ENCODE data around the gene VSIR.

DNA sequence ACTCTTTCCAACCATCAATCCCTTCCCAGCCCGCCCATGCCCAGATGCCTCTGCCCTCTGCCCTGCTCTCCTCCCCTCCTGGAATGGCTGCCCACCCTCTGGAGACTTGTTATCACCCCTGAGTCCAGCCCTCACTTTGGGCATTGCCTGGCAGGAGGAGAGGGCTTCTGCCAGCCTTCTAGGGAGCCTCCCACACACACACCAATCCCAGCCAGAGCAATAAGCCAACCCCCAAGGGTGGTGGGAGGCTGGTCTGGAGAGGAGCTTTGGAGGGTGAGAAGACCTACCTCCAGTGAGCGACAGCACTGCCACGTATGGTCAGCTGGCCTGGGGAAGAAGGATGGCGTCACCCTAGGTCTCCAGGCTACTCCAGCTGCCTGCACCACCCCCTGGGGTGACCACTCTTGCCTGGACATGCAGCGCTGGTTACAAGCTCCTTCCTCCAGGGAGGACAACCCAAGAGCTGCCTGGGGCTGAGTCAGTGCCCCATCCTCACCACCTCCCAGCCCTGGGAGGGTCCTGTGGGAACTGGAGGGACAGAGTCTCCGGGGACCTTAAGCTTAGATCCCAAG is 62.2 kb downstream of the VSIR start:
- no peak for TF ChIP-seq ETV6 (conservative IDR thresholded peaks at IDR 0.05 in 1 of 2, IDR thresholded peaks at IDR 0.05 in 1 of 2; ENCODE audit: borderline replicate concordance in 1 of 2, low read depth in 1 of 2)
- no peak for TF ChIP-seq REST (IDR thresholded peaks at IDR 0.05; ENCODE audit: low read depth, low read length)
- no peak for TF ChIP-seq BCL11A (IDR thresholded peaks at IDR 0.05; ENCODE audit: low read depth, low read length)
- TF ChIP-seq, protein P1, sequence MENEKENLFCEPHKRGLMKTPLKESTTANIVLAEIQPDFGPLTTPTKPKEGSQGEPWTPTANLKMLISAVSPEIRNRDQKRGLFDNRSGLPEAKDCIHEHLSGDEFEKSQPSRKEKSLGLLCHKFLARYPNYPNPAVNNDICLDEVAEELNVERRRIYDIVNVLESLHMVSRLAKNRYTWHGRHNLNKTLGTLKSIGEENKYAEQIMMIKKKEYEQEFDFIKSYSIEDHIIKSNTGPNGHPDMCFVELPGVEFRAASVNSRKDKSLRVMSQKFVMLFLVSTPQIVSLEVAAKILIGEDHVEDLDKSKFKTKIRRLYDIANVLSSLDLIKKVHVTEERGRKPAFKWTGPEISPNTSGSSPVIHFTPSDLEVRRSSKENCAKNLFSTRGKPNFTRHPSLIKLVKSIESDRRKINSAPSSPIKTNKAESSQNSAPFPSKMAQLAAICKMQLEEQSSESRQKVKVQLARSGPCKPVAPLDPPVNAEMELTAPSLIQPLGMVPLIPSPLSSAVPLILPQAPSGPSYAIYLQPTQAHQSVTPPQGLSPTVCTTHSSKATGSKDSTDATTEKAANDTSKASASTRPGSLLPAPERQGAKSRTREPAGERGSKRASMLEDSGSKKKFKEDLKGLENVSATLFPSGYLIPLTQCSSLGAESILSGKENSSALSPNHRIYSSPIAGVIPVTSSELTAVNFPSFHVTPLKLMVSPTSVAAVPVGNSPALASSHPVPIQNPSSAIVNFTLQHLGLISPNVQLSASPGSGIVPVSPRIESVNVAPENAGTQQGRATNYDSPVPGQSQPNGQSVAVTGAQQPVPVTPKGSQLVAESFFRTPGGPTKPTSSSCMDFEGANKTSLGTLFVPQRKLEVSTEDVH (IDR thresholded peaks at IDR 0.05; ENCODE audit: low read depth, partially characterized antibody): no peak
- TF ChIP-seq, protein P2, sequence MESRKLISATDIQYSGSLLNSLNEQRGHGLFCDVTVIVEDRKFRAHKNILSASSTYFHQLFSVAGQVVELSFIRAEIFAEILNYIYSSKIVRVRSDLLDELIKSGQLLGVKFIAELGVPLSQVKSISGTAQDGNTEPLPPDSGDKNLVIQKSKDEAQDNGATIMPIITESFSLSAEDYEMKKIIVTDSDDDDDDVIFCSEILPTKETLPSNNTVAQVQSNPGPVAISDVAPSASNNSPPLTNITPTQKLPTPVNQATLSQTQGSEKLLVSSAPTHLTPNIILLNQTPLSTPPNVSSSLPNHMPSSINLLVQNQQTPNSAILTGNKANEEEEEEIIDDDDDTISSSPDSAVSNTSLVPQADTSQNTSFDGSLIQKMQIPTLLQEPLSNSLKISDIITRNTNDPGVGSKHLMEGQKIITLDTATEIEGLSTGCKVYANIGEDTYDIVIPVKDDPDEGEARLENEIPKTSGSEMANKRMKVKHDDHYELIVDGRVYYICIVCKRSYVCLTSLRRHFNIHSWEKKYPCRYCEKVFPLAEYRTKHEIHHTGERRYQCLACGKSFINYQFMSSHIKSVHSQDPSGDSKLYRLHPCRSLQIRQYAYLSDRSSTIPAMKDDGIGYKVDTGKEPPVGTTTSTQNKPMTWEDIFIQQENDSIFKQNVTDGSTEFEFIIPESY (IDR thresholded peaks at IDR 0.05): no peak
- TF ChIP-seq, protein P3, sequence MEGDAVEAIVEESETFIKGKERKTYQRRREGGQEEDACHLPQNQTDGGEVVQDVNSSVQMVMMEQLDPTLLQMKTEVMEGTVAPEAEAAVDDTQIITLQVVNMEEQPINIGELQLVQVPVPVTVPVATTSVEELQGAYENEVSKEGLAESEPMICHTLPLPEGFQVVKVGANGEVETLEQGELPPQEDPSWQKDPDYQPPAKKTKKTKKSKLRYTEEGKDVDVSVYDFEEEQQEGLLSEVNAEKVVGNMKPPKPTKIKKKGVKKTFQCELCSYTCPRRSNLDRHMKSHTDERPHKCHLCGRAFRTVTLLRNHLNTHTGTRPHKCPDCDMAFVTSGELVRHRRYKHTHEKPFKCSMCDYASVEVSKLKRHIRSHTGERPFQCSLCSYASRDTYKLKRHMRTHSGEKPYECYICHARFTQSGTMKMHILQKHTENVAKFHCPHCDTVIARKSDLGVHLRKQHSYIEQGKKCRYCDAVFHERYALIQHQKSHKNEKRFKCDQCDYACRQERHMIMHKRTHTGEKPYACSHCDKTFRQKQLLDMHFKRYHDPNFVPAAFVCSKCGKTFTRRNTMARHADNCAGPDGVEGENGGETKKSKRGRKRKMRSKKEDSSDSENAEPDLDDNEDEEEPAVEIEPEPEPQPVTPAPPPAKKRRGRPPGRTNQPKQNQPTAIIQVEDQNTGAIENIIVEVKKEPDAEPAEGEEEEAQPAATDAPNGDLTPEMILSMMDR (IDR thresholded peaks at IDR 0.05 in 2 of 3, conservative IDR thresholded peaks at IDR 0.05 in 1 of 3; ENCODE audit: control insufficient read depth in 2 of 3, extremely low read depth in 1 of 3, insufficient read depth in 1 of 3, low read depth in 3 of 3, low read length in 3 of 3): no peak
- TF ChIP-seq, protein P4, sequence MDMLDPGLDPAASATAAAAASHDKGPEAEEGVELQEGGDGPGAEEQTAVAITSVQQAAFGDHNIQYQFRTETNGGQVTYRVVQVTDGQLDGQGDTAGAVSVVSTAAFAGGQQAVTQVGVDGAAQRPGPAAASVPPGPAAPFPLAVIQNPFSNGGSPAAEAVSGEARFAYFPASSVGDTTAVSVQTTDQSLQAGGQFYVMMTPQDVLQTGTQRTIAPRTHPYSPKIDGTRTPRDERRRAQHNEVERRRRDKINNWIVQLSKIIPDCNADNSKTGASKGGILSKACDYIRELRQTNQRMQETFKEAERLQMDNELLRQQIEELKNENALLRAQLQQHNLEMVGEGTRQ (IDR thresholded peaks at IDR 0.05; ENCODE audit: borderline replicate concordance, low read depth, low read length): no peak
- TF ChIP-seq HDGF (IDR thresholded peaks at IDR 0.05): no peak
- TF ChIP-seq GABPA (IDR thresholded peaks at IDR 0.05; ENCODE audit: low read depth): no peak
